Erythroblast (primary cell): ENCODE data around the gene GGCT.
"Not testable (repeated sequence)": the region's sequence is repeated elsewhere in the genome, so short reads cannot be mapped to it uniquely, and the experiment has no call there.

Experiments used
- DNase-seq, 2 experiments: peaks; one replicate each; lab custom pipeline; 2025; lab: John Stamatoyannopoulos, UW
- GATA1 ChIP-seq: IDR thresholded peaks from 2 replicates; pipeline ENCODE4 v1.6.1; 2011; ENCODE audit warnings: low read depth, mild to moderate bottlenecking, control low read depth, low read length, moderate library complexity
- POLR2A ChIP-seq: IDR thresholded peaks from 2 replicates; pipeline ENCODE4 v1.6.1; 2011; ENCODE audit warnings: mild to moderate bottlenecking, low read length

Gene GGCT

DNA sequence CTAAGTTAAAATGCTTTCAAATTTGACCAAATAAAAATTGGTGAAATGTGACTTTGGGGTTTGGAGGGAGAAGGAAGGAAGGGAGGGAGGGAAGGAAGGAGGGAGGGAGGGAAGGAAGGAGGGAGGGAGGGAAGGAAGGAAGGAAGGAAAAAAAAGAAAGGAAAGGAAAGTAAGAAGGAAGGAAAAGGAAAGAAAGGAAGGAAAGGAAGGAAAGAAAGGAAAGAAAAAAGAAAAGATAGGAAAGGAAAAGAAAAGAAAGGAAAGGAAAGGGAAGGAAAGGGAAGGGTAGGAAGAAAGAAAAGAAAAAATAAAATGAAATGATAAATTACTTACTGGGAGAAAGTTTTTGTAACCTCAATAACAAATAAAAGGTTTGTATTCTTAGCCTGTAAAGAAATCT is 24.1 kb upstream of the GGCT start:
- DNase-seq: no peak
- no peak for TF ChIP-seq POLR2A
- no peak for TF ChIP-seq GATA1

DNA sequence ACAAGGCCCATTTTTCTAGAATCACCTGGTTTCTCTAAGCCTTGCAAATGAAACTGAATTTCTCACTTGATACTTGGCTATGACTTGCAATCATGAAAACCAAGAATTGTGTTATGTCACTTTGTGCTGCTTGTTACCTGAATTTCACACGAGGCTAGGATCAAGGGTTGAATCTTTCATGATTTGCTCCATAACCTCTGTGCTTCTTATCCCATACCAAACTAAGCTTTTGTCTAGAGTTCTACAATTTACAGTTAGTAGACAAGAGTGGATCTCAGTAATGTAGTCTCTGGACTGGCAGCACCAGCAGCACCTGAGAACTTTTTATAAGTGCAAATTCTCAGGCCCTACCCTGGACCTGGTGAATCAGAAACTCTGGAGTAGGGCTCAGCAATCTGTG is 22.7 kb upstream of the GGCT start:
- DNase-seq: not testable (repeated sequence)

DNA sequence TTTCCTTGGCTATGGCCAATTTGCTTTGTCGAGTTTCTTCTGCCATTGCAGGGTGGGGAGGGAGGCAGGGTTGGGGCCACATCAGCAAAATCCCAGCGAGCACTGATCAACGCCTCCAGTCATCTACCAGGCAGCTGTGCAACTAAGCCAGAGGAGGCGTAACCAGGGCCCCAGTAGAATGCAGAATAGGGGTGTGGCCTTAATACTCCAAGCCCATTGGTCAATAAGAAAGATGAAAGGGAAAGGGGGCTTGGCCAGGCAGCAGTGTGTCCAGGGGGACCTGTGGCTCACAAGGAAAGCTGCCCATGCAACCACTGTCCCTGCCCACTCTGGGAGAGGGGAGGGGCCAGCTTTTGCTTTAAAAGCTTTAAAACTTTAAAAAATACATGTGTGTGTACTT is 21.5 kb upstream of the GGCT start:
- DNase-seq: no peak
- no peak for TF ChIP-seq POLR2A
- no peak for TF ChIP-seq GATA1

DNA sequence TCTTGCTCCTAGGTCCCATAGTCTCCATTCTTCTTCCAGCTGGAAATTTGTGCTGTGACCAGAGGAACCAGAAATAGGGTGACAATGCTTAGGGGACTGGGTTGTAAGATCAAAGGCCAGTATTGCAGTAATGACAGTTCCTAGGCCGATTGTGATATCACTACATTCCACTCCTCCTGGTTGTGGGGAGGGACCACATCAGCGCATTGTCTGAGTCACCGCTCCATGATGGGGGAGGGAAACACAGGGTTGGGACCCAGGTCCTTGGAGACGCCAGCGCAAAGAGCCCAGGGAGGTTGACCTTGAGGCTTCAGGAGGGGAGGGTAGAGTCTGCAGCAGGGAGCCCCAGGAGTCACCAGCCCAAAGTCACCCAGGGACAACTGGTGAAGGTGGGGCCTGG is 20.8 kb upstream of the GGCT start:
- no peak for DNase-seq
- TF ChIP-seq POLR2A (no peak), GATA1 (no peak)

DNA sequence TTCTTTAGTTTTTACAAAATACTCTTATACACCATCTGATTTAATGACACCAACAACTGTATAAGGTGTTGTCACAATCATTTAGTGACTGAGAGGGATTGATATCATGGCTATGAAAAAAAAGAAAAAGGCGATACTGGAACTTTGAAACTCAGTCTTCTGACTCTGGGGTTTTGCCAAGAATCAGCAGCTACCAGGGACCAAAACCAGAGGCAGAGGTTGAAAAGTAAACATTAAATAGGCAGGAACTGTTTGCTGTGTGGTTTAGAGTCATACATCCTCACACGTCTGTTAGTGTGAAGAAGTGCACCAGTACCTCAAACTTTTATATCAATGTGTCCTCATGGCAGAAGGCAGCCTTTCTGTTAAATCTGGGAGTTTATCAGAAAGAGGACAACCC is 19.9 kb upstream of the GGCT start:
- TF ChIP-seq GATA1 (no peak), POLR2A (no peak)
- DNase-seq: no peak

DNA sequence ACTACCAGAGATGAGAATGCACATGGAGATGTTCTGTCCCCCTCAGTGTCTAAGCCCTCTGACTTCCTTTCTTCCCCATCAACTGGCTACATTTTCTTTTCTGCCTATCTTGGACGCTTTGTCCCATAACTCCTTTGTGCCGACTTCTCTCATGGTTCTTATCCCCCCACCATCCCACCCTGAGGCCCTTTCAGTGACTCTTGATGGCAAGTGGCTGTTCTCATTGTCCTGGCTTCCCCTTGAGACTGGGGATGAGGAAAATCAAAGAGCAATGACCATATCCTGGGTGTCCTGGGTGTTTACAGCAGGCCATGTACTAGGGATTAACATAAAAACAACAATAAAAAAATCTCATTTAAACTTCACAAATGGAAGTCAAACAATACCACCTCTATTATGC is 18.8 kb upstream of the GGCT start:
- DNase-seq: no peak
- TF ChIP-seq POLR2A (no peak), GATA1 (no peak)

DNA sequence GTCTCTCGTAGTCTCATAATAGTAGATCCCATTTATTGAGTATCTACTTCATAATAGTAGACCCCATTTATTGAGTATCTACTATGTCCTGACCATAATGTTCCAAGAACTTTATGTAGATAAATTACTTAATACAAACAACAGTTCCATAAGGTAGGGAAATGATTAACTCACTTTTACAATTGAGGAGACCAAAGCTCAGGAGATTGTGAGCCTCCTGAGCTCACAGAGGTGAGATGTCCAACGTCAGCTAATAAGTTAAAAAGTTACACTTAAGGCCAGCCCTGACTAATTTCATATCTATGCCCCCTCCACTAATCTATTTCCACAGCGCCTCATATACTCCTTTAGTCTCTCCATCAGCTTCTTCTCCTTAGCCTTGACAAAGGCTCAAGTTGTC is 17.5 kb upstream of the GGCT start:
- TF ChIP-seq GATA1: no peak
- no peak for TF ChIP-seq POLR2A
- DNase-seq: no peak

DNA sequence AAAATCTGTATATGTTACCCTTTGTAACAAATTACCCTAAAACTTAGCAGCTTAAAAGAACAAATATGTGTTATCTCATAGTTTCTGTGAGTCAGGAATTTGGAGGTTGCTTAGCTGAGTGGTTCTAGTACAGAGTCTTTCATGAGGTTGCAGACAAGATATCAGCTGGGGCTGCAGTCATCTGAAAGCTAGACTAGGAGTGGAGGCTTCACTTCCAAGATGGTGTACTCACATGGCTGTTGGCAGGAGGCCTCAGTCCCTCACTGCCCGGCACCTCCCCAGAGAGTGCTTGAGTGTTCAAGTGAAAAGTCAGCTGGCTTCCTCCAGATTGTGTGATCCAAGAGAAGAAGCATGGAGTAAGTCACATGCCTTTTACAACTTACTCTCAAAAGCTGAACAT is 16.9 kb upstream of the GGCT start:
- no peak for TF ChIP-seq POLR2A
- no peak for TF ChIP-seq GATA1
- DNase-seq: no peak

DNA sequence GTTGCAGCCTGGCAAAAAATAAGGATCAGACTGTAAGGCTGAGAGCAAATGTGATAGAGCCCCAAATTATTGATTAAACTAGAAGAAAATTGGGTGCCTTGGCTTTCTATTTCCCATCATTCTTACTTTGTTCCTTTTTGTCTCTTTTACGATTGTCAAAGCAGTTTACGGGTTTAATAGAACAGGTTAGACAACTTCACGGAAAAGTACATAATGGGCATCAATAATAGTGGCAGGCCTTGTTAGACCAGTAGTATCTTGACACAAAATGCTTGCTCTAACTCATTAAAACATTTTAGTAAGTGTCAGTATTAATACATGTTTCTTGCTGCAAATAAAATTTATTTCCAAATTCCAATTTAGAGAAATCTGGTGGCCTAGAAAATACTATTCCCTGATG is 14.5 kb upstream of the GGCT start:
- TF ChIP-seq GATA1 (no peak), POLR2A (no peak)
- DNase-seq: no peak

DNA sequence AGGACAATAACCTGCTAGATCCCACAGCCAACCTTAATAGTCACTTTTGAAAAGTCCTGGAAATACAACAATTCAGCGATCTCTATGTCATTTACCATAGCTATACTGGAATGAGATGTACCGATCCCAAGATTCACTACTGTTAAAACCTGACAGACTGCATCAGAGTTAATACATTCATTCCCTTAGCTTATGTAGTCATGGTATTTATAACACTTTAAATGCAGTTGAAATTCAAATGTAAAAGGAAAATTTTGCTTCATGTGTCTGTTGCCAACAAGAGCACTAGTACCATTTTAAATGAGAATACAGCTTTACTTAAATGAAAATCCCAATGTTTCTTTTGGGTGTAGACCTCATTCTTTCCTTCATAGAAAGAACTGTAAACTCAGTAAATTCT is 11.1 kb upstream of the GGCT start:
- TF ChIP-seq GATA1 (no peak), POLR2A (no peak)
- DNase-seq: no peak

DNA sequence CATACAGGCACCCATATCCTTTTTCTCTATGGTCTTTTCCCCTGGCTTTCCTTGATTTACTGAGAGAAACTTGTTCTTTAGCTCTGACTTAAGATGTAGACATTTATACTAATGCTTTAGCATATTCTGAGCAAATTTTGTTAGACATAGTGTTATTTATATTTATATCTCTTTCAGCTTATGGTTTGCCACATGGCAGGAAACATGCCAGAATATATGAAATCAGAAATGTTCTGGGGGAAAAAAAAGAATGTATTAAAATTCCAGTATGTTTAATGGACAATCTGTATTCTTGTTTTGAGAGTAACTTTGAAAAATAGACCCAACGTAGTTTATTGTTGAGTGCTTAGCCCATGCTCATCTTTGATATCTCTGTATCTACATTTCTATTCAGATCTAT is 10.1 kb upstream of the GGCT start:
- no peak for DNase-seq
- no peak for TF ChIP-seq GATA1
- no peak for TF ChIP-seq POLR2A

DNA sequence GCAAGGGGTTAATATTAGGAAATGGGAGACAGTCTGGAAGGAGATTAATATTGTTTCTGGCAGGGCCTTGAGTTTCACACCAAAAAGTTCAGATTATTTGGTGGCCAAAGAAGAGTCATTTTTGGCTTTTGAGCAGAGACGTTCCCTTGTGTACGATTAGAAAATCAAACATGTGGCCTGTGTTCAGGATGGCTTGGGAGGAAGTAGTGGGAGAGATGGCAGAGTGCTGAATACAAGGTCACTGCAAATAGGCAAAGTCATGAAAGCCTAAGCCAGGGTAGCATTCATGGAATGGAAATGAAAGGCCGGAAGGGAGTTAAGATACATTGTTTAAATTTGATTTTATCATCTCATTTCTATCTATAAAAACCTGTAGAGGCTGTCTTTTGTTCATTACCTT is 9.5 kb upstream of the GGCT start:
- TF ChIP-seq POLR2A: no peak
- TF ChIP-seq GATA1: no peak
- DNase-seq: no peak

DNA sequence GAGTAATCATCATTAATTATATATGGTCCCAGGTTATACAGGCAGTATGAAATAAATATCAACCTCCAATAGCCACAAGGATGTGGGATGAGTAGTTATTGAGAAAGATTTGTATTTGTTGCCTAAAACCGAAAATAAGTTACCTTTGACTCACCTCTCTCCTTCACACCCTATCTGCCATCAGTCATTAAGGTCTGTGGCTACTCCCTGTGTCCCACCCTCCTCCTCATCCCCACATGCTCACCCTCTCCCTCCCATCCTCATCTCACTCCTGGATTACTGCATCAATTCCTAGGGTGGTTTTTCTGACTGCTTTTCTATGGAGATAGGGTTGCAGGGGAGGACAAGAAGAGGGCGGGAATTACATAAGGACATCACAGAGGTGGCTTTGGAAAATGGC is 9.1 kb upstream of the GGCT start:
- TF ChIP-seq GATA1 (no peak), POLR2A (no peak)

DNA sequence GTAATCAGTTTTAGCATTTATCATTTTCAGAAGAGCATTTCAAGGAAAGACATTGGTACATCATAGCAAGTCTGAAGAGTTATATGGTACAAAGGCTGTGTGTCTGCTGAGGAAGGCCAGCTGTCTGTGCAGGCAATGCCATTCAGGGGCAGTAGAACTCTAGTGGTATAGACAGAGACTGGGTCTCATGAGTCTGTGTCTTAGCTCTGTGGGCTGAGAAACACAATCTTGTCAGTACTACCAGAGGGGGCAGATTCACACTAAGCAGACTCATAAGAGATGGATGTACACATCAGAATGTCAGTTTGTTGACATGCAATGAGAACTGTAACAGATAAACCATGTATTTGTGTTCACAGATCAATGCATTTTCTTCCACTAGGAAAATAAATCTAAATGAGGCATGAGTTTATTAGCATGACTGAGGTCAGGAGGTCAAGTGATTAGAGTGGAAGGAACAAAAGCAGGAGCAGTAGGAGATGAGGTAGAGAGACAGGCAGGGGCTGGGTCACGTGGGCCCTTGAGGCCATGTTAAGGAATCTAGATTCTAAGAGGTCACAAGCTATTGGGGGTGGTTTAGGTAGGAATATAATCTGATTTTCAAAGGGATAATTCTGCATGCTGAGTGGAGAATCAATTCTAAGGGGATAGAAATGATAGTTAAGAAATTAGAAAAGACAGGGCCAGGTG is 7.5 kb upstream of the GGCT start:
- no peak for TF ChIP-seq GATA1
- TF ChIP-seq POLR2A: no peak
- no peak for DNase-seq

More for the DNA sequence above, 9.1 kb upstream of the GGCT start:
- no peak for DNase-seq

DNA sequence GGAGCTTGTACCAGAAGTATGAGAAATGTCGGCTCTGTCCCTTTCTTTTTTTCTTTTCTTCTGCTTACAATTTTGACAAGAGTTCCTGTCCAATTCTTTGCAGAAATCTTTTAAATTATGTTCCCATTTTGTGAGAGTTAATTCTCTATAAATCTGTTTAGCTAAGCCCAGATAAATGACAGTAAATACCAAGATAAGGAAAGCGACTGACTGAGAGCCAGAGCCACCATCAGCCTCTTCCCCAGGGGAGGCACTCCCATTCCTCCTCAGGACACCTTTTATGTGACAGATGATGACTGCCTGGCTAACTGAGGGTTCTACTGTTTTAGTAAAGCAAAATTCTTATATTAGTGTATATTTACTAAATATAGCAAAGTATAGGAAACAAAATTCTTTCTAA is 6.9 kb upstream of the GGCT start:
- no peak for DNase-seq
- TF ChIP-seq GATA1 (no peak), POLR2A (no peak)
